GM12878 (cell line): ENCODE data around the gene ALG5. TPM values are rescaled to one million over a fixed set of nuclear protein-coding genes. Genes with fewer than 3 reads are reported as not detected.

Experiments used
- ATAC-seq: fragments of 200-7000 bp; cut with Tn5 transposase; 3 replicates; pipeline ENCODE4 v1.9.1; 2020; ENCODE audit warnings: mild to moderate bottlenecking, moderate library complexity
- BruUV-seq: library from RNA; stranded (reverse); fragments of 400-500 nt; replicated peaks from 2 replicates; lab custom pipeline; 2021; lab: Mats Ljungman, UMichigan
- CTCF ChIA-PET: fragments of 300-600 bp; sonication (Branson Sonifier 250); formaldehyde crosslinking; extraction: SDS; loops from one replicate; lab custom pipeline; 2021; ENCODE audit warnings: inconsistent platforms; lab: Yijun Ruan, JAX
- POLR2A ChIA-PET: fragments of 350-600 bp; formaldehyde crosslinking; extraction: SDS; loops from one replicate; lab custom pipeline; 2021; ENCODE audit warnings: inconsistent platforms; lab: Charles Lee
- RAD21 ChIA-PET: fragments of 300-600 bp; sonication (Branson Sonifier 250); formaldehyde crosslinking; loops from one replicate; lab custom pipeline; 2023; ENCODE audit warnings: antibody characterized with exemption; ENCODE audit not compliant: unreplicated experiment; lab: Charles Lee
- SMC1A ChIA-PET: fragments of 300-600 bp; sonication (Branson Sonifier 250); formaldehyde crosslinking; loops from one replicate; lab custom pipeline; 2023; ENCODE audit not compliant: unreplicated experiment, uncharacterized antibody; lab: Charles Lee
- DNase-seq: peaks from one replicate; pipeline ENCODE4 v3.0.0-alpha.2; 2011; ENCODE audit warnings: low read depth, low spot score
- FAIRE-seq: peaks from 3 replicates; lab custom pipeline; 2011; peaks lifted over from hg19 to GRCh38; lab: Jason Lieb, UNC
- H2AFZ ChIP-seq: 2 replicates; pipeline ENCODE4 v1.6.0; 2011; ENCODE audit warnings: low read depth, low read length, control low read depth; ENCODE audit not compliant: control insufficient read depth
- H3K27ac ChIP-seq: 2 replicates; pipeline ENCODE4 v1.5.1; 2011; ENCODE audit warnings: control low read depth; ENCODE audit not compliant: control insufficient read depth, insufficient read depth
- H3K27me3 ChIP-seq, 2 experiments: replicated peaks in 1 of 2; 2 replicates each; pipeline versions ENCODE4 v1.6.0 to v1.6.1; 2011; ENCODE audit warnings: low read length in 1 of 2; ENCODE audit not compliant: control insufficient read depth in 2 of 2, insufficient read depth in 2 of 2
- H3K36me3 ChIP-seq, 2 experiments: 2 replicates each; pipeline ENCODE4 v1.5.1; 2011; ENCODE audit warnings: low read length in 1 of 2; ENCODE audit not compliant: control insufficient read depth in 2 of 2, insufficient read depth in 2 of 2
- H3K4me1 ChIP-seq: 2 replicates; pipeline ENCODE4 v1.6.1; 2011; ENCODE audit warnings: mild to moderate bottlenecking, low read length, moderate library complexity, mixed read lengths; ENCODE audit not compliant: control insufficient read depth, insufficient read depth
- H3K4me2 ChIP-seq: 2 replicates; pipeline ENCODE4 v1.6.0; 2011; ENCODE audit warnings: control low read depth; ENCODE audit not compliant: control insufficient read depth, insufficient read depth
- H3K4me3 ChIP-seq: fragments of 200-600 bp; sonication (generic); 2 replicates; pipeline ENCODE4 v1.5.1; 2016
- H3K79me2 ChIP-seq: 2 replicates; pipeline ENCODE4 v1.6.0; 2011; ENCODE audit warnings: low read length; ENCODE audit not compliant: control insufficient read depth, insufficient read depth
- H3K9ac ChIP-seq: 2 replicates; pipeline ENCODE4 v1.8.0; 2011; ENCODE audit warnings: low read length, control low read depth, mixed read lengths; ENCODE audit not compliant: control insufficient read depth, insufficient read depth
- H3K9me3 ChIP-seq: replicated peaks from 3 replicates; pipeline ENCODE4 v1.5.1; 2011; ENCODE audit warnings: mild to moderate bottlenecking, low read length; ENCODE audit not compliant: control insufficient read depth, insufficient read depth
- H4K20me1 ChIP-seq: 2 replicates; pipeline ENCODE4 v1.6.0; 2011; ENCODE audit not compliant: control insufficient read depth, insufficient read depth
- CTCF ChIP-seq, 3 experiments: IDR thresholded peaks in 2 of 3; conservative IDR thresholded peaks in 1 of 3; 2 replicates each; pipeline ENCODE4 v1.5.1; 2011; ENCODE audit warnings: low read depth in 3 of 3, low read length in 3 of 3, mild to moderate bottlenecking in 3 of 3, control low read depth in 2 of 3, moderate library complexity in 2 of 3, inconsistent platforms in 1 of 3, mixed read lengths in 1 of 3; ENCODE audit not compliant: control insufficient read depth in 2 of 3, insufficient read depth in 1 of 3; ENCODE audit errors: extremely low read depth in 1 of 3
- DPF2 ChIP-seq: fragments of 450-650 bp; IDR thresholded peaks from 2 replicates; pipeline ENCODE4 v1.6.1; 2017; ENCODE audit warnings: mild to moderate bottlenecking
- IKZF1 ChIP-seq: fragments of 450-650 bp; conservative IDR thresholded peaks from 2 replicates; pipeline ENCODE4 v1.6.1; 2017; ENCODE audit warnings: antibody characterized with exemption, mild to moderate bottlenecking
- IKZF2 ChIP-seq, 2 experiments: fragments of 450-650 bp; IDR thresholded peaks; 2 replicates each; pipeline ENCODE4 v1.6.1; 2017; ENCODE audit warnings: mild to moderate bottlenecking in 2 of 2, moderate library complexity in 2 of 2
- MTA2 ChIP-seq: fragments of 450-650 bp; IDR thresholded peaks from 2 replicates; pipeline ENCODE4 v1.6.1; 2016; ENCODE audit warnings: low read depth, mild to moderate bottlenecking, moderate library complexity
- NFIC ChIP-seq: IDR thresholded peaks from 2 replicates; pipeline ENCODE4 v1.6.1; 2012; ENCODE audit warnings: low read depth, mild to moderate bottlenecking, inconsistent platforms, low read length, moderate library complexity
- NFXL1 ChIP-seq: fragments of 450-650 bp; IDR thresholded peaks from 2 replicates; pipeline ENCODE4 v1.6.1; 2017; ENCODE audit warnings: antibody characterized with exemption, mild to moderate bottlenecking, borderline replicate concordance
- NFYB ChIP-seq: IDR thresholded peaks from 2 replicates; pipeline ENCODE4 v1.6.1; 2011; ENCODE audit warnings: low read depth, mild to moderate bottlenecking, low read length, improper control_type of control experiment, moderate library complexity; ENCODE audit not compliant: insufficient read depth
- RELB ChIP-seq: fragments of 450-650 bp; IDR thresholded peaks from 2 replicates; pipeline ENCODE4 v1.6.1; 2017; ENCODE audit warnings: low read depth, mild to moderate bottlenecking, moderate library complexity
- SPI1 ChIP-seq: IDR thresholded peaks from 2 replicates; pipeline ENCODE4 v1.6.1; 2011; ENCODE audit warnings: low read depth, mild to moderate bottlenecking, low read length, moderate library complexity, borderline replicate concordance; ENCODE audit not compliant: insufficient read depth
- ZNF24 ChIP-seq: fragments of 450-650 bp; IDR thresholded peaks from 2 replicates; pipeline ENCODE4 v1.6.1; 2017; ENCODE audit warnings: antibody characterized with exemption, mild to moderate bottlenecking
- WGBS: methylation state at CpG from one replicate; pipeline ENCODE4 v1.1.6; 2016; ENCODE audit warnings: low lambda C conversion rate; ENCODE audit not compliant: insufficient replicate concordance, insufficient coverage; ENCODE audit errors: missing lambda C conversion rate; 5-methylcytosine and 5-hydroxymethylcytosine counted together
- in situ Hi-C: fragments of 300-500 bp; cut with MboI; formaldehyde crosslinking; loops from 9 replicates; pipeline ENCODE4 v1.14.3; 2018; ENCODE audit warnings: mixed read lengths
- intact Hi-C: fragments of 100-400 bp; cut with micrococcal nuclease; formaldehyde crosslinking; loops from one replicate; pipeline ENCODE4 v1.14.2; 2022; ENCODE audit not compliant: unreplicated experiment
- polyA plus RNA-seq, 11 experiments: library from polyadenylated mRNA; depleted of rRNA in 4 of 11; unstranded in 6 of 11; stranded (reverse) in 5 of 11; fragments of >200 nt; fragmentation: Nextera tagmentation in 4 of 11; fragmentation: Illumina TruSeq in 1 of 11; extraction: Ambion mirVana in 4 of 11; extraction: Trizol in 1 of 11; gene quantifications; 1 replicate in 1 of 11; 2 replicates in 10 of 11; pipeline versions ENCODE4 v1.2.1 to v1.2.3, GENCODE V29; 2011 to 2016; ENCODE audit warnings: inconsistent platforms in 2 of 11, missing spikeins in 2 of 11, low read depth in 1 of 11
- total RNA-seq, 4 experiments: library from RNA; depleted of rRNA in 3 of 4; stranded (reverse); fragments of >200 nt in 3 of 4; fragmentation: Illumina TruSeq in 1 of 4; extraction: Trizol in 1 of 4; gene quantifications; 2 replicates each; pipeline versions ENCODE4 v1.2.1 to v1.2.3, GENCODE V29; 2013 to 2021

Gene ALG5
- total and polyA plus RNA-seq, 10 of the 15 experiments (the other 5 are each of a cell fraction or from before 2014, with no cell fraction given) = 23.9 to 82.2 (median 42.5) TPM

GRCh38 chr13:36973621-36974295, 25.4 kb downstream of the ALG5 start:
- no TSS peak for BruUV-seq
- RAD21 ChIA-PET = interaction anchor here (0.7 to 1.5 kb wide), 5 partner anchors 7 to 116 kb away, joined by 3 to 5 read pairs (median 3); no protein-coding TSS in a partner anchor
- WGBS = 11% methylated on average over 5 of the region's 5 CpGs
- ATAC-seq (peak; percentile 92), FAIRE-seq (peak; percentile 35), DNase-seq (no peak)
- Histone ChIP-seq H4K20me1 (no peaks in the 10 kb centered on the region), H3K4me1 (peaks cover 7% of the 10 kb centered on the region; the same call in 1 of the 2 replicates), H3K27ac (no peak overlapping the region), H3K9ac (no peak overlapping the region), H3K27me3 (no peaks in the 10 kb centered on the region), H3K36me3 (peaks cover 0 to 3% of the 10 kb centered on the region in 2 experiments), H3K4me3 (no peak overlapping the region), H3K9me3 (peaks cover 5% of the 10 kb centered on the region; the same call in 2 of the 3 replicates), H2AFZ (no peak overlapping the region), H3K4me2 (peak overlapping the region; percentile 7; the same call in 1 of the 2 replicates), H3K79me2 (no peaks in the 10 kb centered on the region; the same call in 1 of the 2 replicates)
- POLR2A ChIA-PET = no interaction called here
- TF ChIP-seq SPI1 = peak; percentile 98
- no peak for TF ChIP-seq NFYB
- peak; percentile 34; the same call in 1 of the 2 replicates for TF ChIP-seq RELB
- TF ChIP-seq ZNF24 = 0 out of 2 replicates have a peak, but pooled peaks have one; percentile 29
- peak; percentile 43 to 59; a peak in 3 of 4 replicates for TF ChIP-seq IKZF2 (IDR thresholded peaks at IDR 0.05)
- TF ChIP-seq MTA2 = 0 out of 2 replicates have a peak, but pooled peaks have one; percentile 48
- TF ChIP-seq NFIC = 0 out of 2 replicates have a peak, but pooled peaks have one; percentile 18
- peak; percentile 60 for TF ChIP-seq DPF2
- TF ChIP-seq NFXL1 = no peak
- TF ChIP-seq CTCF (IDR thresholded peaks at IDR 0.05 in 2 of 3, conservative IDR thresholded peaks at IDR 0.05 in 1 of 3; ENCODE audit: control insufficient read depth in 2 of 3, extremely low read depth in 1 of 3, insufficient read depth in 1 of 3, low read depth in 3 of 3, low read length in 3 of 3) = no peak
- TF ChIP-seq IKZF1 = peak; percentile 49
- in situ Hi-C loops (no loop called here), intact Hi-C loops (no loop called here)
- CTCF ChIA-PET = interaction anchor here (0.6 to 2.2 kb wide), 7 partner anchors 9 to 691 kb away, joined by 3 to 13 read pairs (median 3); partner anchors contain the start of gene EXOSC8
- SMC1A ChIA-PET = interaction anchor here (0.6 to 1.7 kb wide), 8 partner anchors 9 to 531 kb away, joined by 3 to 4 read pairs (median 3); no protein-coding TSS in a partner anchor
